K562 treated with DMSO at 1 percent for 12 hours (cell line): Measurements from ENCODE around the gene BRCA1. TPM values are rescaled to one million over a fixed set of nuclear protein-coding genes. Genes with fewer than 3 reads are reported as not detected.

Experiments
- total RNA-seq: library from RNA; unstranded; fragments of 300-600 nt; gene quantifications from 2 replicates; pipeline ENCODE4 v1.2.3, GENCODE V29; 2022; ENCODE audit not compliant: insufficient read depth

Gene BRCA1
- total RNA-seq, result 28.0 and 62.6 TPM in 2 replicates

DNA sequence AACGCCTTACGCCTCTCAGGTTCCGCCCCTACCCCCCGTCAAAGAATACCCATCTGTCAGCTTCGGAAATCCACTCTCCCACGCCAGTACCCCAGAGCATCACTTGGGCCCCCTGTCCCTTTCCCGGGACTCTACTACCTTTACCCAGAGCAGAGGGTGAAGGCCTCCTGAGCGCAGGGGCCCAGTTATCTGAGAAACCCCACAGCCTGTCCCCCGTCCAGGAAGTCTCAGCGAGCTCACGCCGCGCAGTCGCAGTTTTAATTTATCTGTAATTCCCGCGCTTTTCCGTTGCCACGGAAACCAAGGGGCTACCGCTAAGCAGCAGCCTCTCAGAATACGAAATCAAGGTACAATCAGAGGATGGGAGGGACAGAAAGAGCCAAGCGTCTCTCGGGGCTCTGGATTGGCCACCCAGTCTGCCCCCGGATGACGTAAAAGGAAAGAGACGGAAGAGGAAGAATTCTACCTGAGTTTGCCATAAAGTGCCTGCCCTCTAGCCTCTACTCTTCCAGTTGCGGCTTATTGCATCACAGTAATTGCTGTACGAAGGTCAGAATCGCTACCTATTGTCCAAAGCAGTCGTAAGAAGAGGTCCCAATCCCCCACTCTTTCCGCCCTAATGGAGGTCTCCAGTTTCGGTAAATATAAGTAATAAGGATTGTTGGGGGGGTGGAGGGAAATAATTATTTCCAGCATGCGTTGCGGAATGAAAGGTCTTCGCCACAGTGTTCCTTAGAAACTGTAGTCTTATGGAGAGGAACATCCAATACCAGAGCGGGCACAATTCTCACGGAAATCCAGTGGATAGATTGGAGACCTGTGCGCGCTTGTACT is at the start of gene BRCA1:
Gene BRCA1 (minus strand): TSS at position 232 of the 834 bp plus-strand sequence. CDS start 1,268 bp downstream, outside the sequence.

GRCh38 chr17:43170766-43171585 is 45.8 kb upstream of the BRCA1 start, which contains the start of gene NBR1:
Gene NBR1, plus strand, starts transcription at chr17:43171214. Its CDS starts 4,586 bp downstream, at chr17:43175800.

GRCh38 chr17:43024407-43025289 is 100.5 kb downstream of the BRCA1 start, which contains the start of gene RND2:
Gene RND2, plus strand, starts transcription at chr17:43025231. Its CDS starts 117 bp downstream, at chr17:43025348.

DNA sequence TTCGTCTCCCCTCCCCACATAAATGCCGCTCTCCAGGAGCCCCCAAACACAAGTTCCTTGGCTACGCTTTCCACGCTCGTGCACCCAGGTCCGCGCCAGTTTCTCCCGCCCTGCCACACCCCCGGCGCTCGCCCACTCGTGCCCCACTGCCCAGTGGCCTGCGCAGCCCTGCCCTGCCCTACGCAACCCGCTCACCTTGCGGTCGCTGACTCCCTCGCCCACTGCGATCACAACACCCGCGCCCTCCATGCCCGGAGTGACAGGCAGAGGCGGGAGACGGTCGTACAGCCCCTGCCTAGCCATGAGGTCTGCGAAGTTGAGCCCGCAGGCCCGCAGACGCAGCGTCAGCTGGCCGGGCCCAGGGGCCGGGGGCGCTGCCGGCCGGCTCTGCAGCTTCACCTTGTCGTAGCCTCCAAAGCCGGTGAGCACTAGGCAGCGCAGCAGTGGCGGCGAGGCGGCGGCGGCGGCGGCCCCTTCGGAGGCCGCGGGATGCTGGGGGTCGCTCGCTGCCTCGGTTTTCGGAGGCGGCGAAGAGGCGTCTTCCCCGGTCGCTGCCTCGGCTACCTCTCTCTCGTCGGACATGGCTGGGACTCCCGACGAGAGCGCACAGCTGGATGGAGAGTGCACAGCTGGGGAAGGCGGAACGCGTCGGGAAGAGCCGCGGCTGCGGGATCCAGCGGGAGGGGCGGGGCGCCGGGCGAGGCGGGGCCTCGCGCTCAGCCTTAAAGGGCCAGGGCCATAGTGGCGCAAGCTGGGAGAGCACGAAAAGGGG is 103.2 kb downstream of the BRCA1 start, which contains the start of gene VAT1:
Gene VAT1 (minus strand): TSS at position 645 of the 772 bp plus-strand sequence. CDS start 63 bp downstream, at position 582.

GRCh38 chr17:43006639-43007551 is 118.3 kb downstream of the BRCA1 start, which contains the start of gene IFI35:
Gene IFI35, plus strand, starts transcription at chr17:43006784. Its CDS starts 164 bp downstream, at chr17:43006948.

GRCh38 chr17:42997984-42998938 is 126.9 kb downstream of the BRCA1 start, which contains the start of gene RPL27:
Gene RPL27, plus strand, starts transcription at chr17:42998419. Its CDS starts 332 bp downstream, at chr17:42998751.

Other genes with a start within 250 kb of the BRCA1 start
- not detected in 2 replicates for gene G6PC1, start 224.6 kb downstream of the BRCA1 start, total RNA-seq
- gene AARSD1, start 160.9 kb downstream of the BRCA1 start, total RNA-seq, result 23.1 and 31.4 TPM in 2 replicates
- gene PTGES3L, start 145.3 kb downstream of the BRCA1 start, total RNA-seq, result 1.7 and 2.2 TPM in 2 replicates
- 9.1 and 17.5 TPM in 2 replicates for gene RUNDC1, start 144.8 kb downstream of the BRCA1 start, total RNA-seq
- 4,551 and 6,279 TPM in 2 replicates for gene RPL27, start 126.9 kb downstream of the BRCA1 start, total RNA-seq
- 41.3 and 45.4 TPM in 2 replicates for gene IFI35, start 118.6 kb downstream of the BRCA1 start, total RNA-seq
- 299 and 397 TPM in 2 replicates for gene VAT1, start 103.0 kb downstream of the BRCA1 start, total RNA-seq
- gene RND2, start 100.1 kb downstream of the BRCA1 start, total RNA-seq, result 2.0 and 2.7 TPM in 2 replicates
- 23.5 and 72.9 TPM in 2 replicates for gene NBR1, start 45.9 kb upstream of the BRCA1 start, total RNA-seq
- gene TMEM106A, start 86.5 kb upstream of the BRCA1 start, total RNA-seq, result 0.19 TPM in 1 of 2 replicates, not detected in the other
- not detected in 2 replicates for gene CCDC200, start 103.3 kb upstream of the BRCA1 start, total RNA-seq
- not detected in 2 replicates for gene RNU2-1, start 108.6 kb upstream of the BRCA1 start, total RNA-seq